ENCODE measurements around the gene LTB4R.

Gene LTB4R

GRCh38 chr14:24300326-24300980, 10.8 kb upstream of the LTB4R start:
- no peak for DNase-seq (ENCODE audit: low read depth in 2 of 2)

GRCh38 chr14:24304019-24304387, 7.3 kb upstream of the LTB4R start:
- no peak for DNase-seq (ENCODE audit: low read depth in 2 of 2)

DNA sequence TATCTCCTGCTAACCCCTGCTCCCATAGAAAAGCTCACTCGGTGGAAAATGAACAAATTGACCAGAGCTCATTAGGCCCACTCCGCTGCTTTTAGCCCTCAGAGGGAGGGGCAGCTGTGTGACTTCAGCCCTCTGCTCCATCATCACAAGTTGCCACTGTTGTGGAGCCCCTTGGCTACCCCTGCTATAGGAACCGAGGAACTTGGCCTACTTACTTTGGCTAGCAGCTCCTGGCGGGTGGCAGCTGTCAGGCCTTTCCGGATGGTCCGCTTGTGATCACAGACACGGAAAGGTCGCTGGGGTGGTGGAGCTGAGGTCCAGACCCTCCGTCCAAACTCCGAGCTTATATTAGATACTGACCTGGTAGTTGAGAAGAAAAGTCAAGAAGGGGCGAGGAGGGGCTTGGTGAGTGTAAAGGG, 4.1 kb upstream of the LTB4R start:
- no peak for DNase-seq (ENCODE audit: low read depth in 2 of 2)

DNA sequence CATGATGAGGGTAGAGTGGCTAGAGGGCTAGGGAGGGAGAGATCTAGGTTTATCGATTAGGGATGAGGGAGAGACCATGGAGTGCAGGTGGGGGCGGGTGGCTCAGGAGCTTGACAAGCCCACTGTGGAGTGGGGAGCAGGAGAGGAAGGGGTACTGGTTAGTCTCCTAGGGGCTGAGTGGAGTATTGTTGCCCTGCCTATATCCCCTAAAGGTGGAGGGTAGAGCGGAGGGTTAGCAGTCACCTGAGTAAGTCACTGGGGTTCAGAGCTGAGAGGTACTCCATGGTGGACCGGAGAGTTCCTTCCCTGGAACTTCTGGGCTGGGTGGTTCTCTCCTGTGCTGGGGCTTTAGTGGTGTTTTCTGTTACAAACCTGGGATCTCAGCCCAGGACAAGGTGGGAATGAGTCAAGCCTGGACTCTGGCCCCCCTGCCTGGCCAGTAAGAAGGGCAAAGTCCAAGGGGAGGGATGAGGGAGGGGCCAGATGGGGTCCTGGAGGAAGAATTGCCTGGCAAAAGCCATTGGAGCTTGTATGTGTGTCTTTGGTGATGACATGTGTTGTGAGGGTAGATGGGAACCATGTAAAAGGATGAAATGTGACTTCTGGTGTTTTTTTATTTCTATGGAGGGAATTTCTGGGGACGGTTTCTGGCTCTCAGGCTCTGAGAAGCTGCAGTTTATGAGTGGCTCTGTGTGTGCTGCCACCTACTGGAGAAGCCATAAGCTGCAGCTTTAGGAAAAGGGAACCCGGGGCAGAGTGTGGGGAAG, 3.5 kb upstream of the LTB4R start, which contains the start of gene CIDEB:
Gene CIDEB, minus strand, starts transcription at position 403 of the 767 bp plus-strand sequence. Its CDS starts 119 bp downstream, at position 284.
- DNase-seq (ENCODE audit: low read depth in 2 of 2): peak in 1 of 2 donors; percentile 26

DNA sequence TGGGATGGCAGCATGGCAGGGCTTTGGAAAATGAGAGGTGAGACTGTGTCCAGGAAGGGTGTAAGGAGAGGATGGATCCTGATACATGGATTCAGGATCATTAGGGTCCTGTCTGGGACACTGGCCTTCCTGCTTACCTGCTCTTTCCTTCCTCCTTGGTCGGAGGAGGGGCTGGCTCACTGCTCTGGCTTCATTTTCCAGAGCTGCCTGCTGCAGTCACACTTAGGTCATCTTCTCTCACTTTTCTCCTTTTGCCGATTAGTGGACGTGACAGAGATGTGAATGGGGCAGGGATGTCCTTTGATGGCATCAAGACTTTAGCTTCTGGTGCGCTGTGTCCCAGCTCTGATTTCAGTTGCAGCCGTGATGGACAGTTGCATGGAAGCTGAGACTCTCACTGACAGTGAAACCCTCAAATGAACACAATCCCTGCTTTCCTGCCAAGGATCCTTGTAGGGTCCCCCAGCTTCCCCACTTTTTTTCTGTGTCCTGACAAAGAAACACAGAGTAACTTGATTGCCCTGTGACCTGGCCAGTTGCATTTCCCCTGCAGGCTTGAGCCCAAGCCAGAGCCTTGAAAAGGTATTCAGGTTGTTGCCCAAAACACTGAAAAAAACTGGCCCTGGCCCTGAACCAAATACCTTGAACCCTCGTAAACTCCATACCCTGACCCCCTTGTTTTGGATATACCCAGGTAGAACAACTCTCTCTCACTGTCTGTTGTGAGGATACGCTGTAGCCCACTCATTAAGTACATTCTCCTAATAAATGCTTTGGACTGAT, 2.8 kb upstream of the LTB4R start:
- DNase-seq (ENCODE audit: low read depth in 2 of 2): no peak

GRCh38 chr14:24309538-24310264, 1.6 kb upstream of the LTB4R start, which contains the start of gene LTB4R2:
TSS of gene LTB4R2 (plus strand) at chr14:24310140. CDS start at chr14:24310665, 525 bp downstream.
- DNase-seq (ENCODE audit: low read depth in 2 of 2): no peak

DNA sequence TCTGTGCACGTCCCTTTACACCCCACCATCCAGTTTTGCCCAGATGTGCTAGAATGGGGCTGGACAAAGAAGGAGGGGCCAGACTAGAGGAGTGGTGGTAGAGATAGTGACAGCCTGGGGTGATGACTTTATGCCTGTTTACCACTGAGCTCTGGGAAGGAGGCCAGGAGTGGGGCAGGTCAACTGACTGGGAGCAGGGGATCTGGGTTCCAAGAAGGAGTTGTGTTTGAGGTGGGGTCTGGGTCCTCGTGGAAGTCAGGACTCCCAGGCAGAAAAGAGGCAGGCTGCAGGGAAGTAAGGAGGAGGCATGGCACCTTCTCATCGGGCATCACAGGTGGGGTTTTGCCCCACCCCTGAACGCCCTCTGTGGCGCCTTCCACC, 1.0 kb upstream of the LTB4R start:
- DNase-seq (ENCODE audit: low read depth in 2 of 2): no peak

DNA sequence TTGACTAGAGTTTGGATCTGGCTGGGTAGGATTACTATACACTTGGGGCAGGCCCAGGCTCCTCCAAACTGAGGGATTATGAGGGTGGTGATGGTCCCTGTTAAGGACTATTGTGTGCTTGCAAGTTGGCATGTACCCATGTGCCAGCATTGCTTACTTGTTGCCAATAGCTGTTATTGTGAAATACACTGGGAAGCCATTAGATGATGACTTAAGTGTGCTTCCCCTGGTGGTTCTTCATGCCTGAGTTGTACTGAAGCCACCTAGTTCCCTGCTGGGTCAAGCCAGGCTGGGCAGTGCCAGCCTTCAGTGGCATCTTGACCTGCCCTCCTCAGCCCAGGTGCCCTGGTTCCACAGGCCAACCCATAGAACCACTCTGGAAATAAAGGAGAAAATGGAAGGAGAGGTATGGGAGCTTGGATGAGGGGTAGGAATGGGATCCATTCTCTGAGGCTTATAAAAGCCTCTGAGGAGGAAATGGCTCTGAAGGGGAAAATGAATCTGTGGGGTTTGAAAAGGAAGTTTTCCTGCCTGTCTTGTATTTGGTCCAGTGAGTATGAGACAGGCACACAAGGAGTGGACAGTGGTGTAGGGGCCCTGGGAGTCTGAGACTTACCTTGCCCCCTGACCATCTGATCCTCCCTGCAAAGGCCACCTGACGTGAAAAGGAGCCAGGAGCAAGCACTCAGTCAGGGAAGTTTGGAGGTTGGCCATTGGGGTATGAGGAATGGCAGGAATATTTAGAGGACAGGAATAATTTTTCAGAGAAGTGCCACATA, 724 bp downstream of the LTB4R start:
- DNase-seq (ENCODE audit: low read depth in 2 of 2): no peak

DNA sequence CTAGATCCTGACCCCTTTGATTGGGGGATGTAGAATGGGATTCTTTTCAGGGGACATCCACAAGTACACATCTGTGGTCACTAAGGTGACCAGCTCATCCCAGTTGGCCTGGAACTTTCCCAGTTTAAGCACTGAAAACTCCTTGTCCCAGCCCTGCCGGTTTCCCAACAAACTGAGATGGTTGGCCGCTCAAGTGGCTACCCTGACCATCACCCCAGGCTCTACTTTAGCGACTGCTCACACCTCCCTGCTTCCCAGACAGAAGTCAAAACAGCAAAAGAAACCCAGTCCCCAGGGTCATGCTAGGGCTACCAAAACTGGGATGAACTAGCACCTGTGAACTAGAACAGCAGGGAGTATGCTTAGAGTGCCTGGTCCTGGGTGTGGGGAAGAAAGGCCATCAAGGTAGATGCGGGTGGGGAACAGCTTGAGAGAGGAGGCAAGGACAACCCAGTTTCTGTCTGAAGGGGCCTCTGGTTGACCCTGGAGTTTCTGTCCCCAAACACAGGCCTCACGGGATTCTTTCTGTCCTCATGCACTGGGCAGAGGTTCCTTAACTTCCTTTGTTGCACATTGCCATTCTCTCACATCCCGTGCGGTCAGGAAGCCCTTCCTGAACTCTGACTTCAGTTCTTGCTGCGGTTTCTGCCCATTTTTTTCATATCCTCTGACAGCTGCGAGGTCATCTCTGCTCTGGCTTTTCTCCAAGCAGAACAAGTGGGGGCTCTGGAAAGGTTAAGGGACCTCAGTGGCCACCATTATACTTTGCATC, 1.6 kb downstream of the LTB4R start:
- no peak for DNase-seq (ENCODE audit: low read depth in 2 of 2)

GRCh38 chr14:24313913-24314312, 2.6 kb downstream of the LTB4R start:
- DNase-seq (ENCODE audit: low read depth in 2 of 2): no peak

GRCh38 chr14:24314377-24315193, 3.3 kb downstream of the LTB4R start:
- no peak for DNase-seq (ENCODE audit: low read depth in 2 of 2)

DNA sequence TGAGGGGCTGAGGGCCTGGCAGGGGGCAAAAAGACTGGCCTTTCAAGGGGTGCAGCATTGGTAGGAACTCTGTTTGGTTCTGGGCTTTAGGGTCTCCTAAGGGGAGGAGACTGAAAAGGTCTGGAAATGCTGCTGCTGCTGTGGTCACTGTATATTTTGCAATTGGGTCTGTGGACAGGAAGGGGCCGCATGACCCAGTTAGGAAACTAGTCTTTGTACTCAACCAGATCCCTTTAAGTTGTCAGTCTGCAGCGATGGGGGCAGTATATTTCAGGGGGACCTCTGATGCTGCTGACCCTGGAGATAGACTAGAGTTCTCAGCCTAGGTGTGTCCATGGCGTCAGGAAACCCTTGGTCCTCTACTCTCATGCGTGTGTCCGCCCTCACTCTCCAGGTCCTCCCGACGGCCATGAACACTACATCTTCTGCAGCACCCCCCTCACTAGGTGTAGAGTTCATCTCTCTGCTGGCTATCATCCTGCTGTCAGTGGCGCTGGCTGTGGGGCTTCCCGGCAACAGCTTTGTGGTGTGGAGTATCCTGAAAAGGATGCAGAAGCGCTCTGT, 4.0 kb downstream of the LTB4R start:
- DNase-seq (ENCODE audit: low read depth in 2 of 2): no peak

GRCh38 chr14:24315807-24316596, 4.7 kb downstream of the LTB4R start:
- no peak for DNase-seq (ENCODE audit: low read depth in 2 of 2)

- DNase-seq (ENCODE audit: low read depth in 2 of 2): no peak
Observed at GRCh38 chr14:24316597-24316950, 5.3 kb downstream of the LTB4R start.

GRCh38 chr14:24317141-24317928, 6.0 kb downstream of the LTB4R start:
- DNase-seq (ENCODE audit: low read depth in 2 of 2): no peak

DNA sequence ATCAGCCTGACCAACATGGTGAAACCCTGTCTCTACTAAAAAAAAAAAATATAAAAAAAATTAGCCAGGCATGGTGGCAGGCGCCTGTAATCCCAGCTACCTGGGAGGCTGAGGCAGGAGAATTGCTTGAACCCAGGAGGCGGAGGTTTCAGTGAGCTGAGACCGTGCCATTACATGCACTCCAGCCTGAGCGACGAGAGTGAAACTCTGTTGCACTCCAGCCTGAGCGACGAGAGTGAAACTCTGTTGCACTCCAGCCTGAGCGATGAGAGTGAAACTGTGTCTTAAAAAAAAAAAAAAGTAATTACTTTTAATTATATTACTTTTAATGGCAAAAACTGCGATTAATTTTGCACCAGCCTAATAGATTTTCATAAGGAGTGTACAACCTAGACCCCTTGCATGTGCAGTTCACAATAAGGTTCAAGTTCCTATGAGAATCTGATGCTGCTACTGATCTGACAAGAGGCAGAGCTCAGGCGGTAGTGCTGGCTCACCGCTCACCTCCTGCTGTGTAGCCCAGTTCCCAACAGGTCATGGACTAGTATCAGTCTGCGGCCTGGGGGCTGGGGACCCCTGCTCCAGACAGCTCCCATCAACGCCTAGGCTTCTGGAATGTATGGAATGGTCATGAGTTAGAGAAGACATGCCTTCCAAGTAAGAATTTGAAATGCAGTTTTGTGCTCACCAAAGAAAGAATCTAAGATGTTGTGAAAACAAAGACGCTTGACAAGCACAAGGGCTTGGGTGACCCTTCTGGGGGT, 10.1 kb downstream of the LTB4R start:
- DNase-seq (ENCODE audit: low read depth in 2 of 2): no peak

DNA sequence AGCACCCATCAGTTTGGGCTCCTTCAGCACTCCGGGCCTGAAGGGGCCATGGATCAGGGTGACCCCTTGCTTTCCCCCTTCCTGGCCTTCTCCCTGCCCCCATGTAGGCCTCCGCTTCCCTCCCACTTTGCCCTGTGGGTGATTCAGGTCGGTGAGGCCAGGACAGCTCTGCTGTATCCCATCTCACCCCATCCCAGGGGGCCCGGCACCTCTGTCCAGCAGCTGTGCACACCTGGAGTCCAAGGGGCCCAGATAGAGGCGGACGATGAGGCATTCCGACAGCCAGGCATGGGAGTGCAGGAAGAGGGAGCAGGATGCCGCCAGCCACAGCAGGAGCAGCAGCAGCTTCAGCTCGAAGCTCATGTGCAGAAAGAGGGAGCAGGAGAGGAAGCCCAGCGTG, 11.4 kb downstream of the LTB4R start:
- no peak for DNase-seq (ENCODE audit: low read depth in 2 of 2)
